SK-N-SH treated with all-trans-retinoic acid at 6 μM for 48 hours (cell line): ENCODE data around the gene ASCL2.

Experiments
- ATAC-seq: fragments of 200-7000 bp; cut with Tn5 transposase; 3 replicates; pipeline ENCODE4 v1.9.1; 2020; ENCODE audit warnings: mild to moderate bottlenecking, moderate library complexity
- BACH2 ChIP-seq: fragments of 250-450 bp; sonication (Bioruptor Pico); IDR thresholded peaks from 2 replicates; pipeline ENCODE4 v1.9.0; 2021; ENCODE audit warnings: mild to moderate bottlenecking, borderline replicate concordance
- CREB5 ChIP-seq: fragments of 250-450 bp; sonication (Bioruptor Pico); IDR thresholded peaks from 2 replicates; pipeline ENCODE4 v1.5.1; 2020; ENCODE audit warnings: low read depth, mild to moderate bottlenecking, moderate library complexity
- CSDC2 ChIP-seq: fragments of 250-450 bp; sonication (Bioruptor Pico); IDR thresholded peaks from 2 replicates; pipeline ENCODE4 v1.5.0; 2020; ENCODE audit warnings: mild to moderate bottlenecking, moderate library complexity
- CSRNP3 ChIP-seq: fragments of 250-450 bp; sonication (Bioruptor Pico); IDR thresholded peaks from 2 replicates; pipeline ENCODE4 v1.5.1; 2021; ENCODE audit warnings: mild to moderate bottlenecking, moderate library complexity
- GLIS3 ChIP-seq: fragments of 250-450 bp; sonication (Bioruptor Pico); IDR thresholded peaks from 2 replicates; pipeline ENCODE4 v1.5.0; 2020; ENCODE audit warnings: mild to moderate bottlenecking, moderate library complexity
- OSR1 ChIP-seq: fragments of 250-450 bp; sonication (Bioruptor Pico); IDR thresholded peaks from 2 replicates; pipeline ENCODE4 v1.8.0; 2022; ENCODE audit warnings: moderate library complexity, mild to moderate bottlenecking, inconsistent platforms
- PATZ1 ChIP-seq: fragments of 250-450 bp; sonication (Bioruptor Pico); IDR thresholded peaks from 2 replicates; pipeline ENCODE4 v1.8.0; 2020; ENCODE audit warnings: mild to moderate bottlenecking, moderate library complexity, borderline replicate concordance
- PPARA ChIP-seq: fragments of 250-450 bp; sonication (Bioruptor Pico); IDR thresholded peaks from 2 replicates; pipeline ENCODE4 v1.5.0; 2020; ENCODE audit warnings: mild to moderate bottlenecking, borderline replicate concordance
- RARB ChIP-seq: fragments of 250-450 bp; sonication (Bioruptor Pico); IDR thresholded peaks from 2 replicates; pipeline ENCODE4 v1.8.0; 2021; ENCODE audit warnings: mild to moderate bottlenecking, moderate library complexity
- SNAI2 ChIP-seq: fragments of 250-450 bp; sonication (Bioruptor Pico); IDR thresholded peaks from 2 replicates; pipeline ENCODE4 v1.5.0; 2020; ENCODE audit warnings: mild to moderate bottlenecking, moderate library complexity
- TCF4 ChIP-seq: fragments of 250-450 bp; sonication (Bioruptor Pico); IDR thresholded peaks from 2 replicates; pipeline ENCODE4 v1.8.0; 2021; ENCODE audit warnings: mild to moderate bottlenecking, moderate library complexity, borderline replicate concordance
- TOX ChIP-seq: fragments of 250-450 bp; sonication (Bioruptor Pico); IDR thresholded peaks from 2 replicates; pipeline ENCODE4 v1.8.0; 2021; ENCODE audit warnings: mild to moderate bottlenecking, moderate library complexity, borderline replicate concordance
- TSHZ2 ChIP-seq: fragments of 250-450 bp; sonication (Bioruptor Pico); IDR thresholded peaks from 2 replicates; pipeline ENCODE4 v1.5.0; 2020; ENCODE audit warnings: mild to moderate bottlenecking, moderate library complexity
- ZC3H10 ChIP-seq: fragments of 250-450 bp; sonication (Bioruptor Pico); IDR thresholded peaks from 2 replicates; pipeline ENCODE4 v1.5.1; 2021; ENCODE audit warnings: mild to moderate bottlenecking, moderate library complexity
- ZFP3 ChIP-seq: fragments of 250-450 bp; sonication (Bioruptor Pico); IDR thresholded peaks from 2 replicates; pipeline ENCODE4 v1.5.0; 2020; ENCODE audit warnings: mild to moderate bottlenecking, moderate library complexity
- ZFP30 ChIP-seq: fragments of 450-650 bp; formaldehyde crosslinking; IDR thresholded peaks from 2 replicates; pipeline ENCODE4 v1.5.0; 2022; ENCODE audit warnings: mild to moderate bottlenecking, moderate library complexity
- ZNF565 ChIP-seq: fragments of 450-650 bp; formaldehyde crosslinking; conservative IDR thresholded peaks from 2 replicates; pipeline ENCODE4 v1.5.0; 2020; ENCODE audit warnings: low read depth, mild to moderate bottlenecking, moderate library complexity
- ZNF70 ChIP-seq: fragments of 450-650 bp; formaldehyde crosslinking; IDR thresholded peaks from 2 replicates; pipeline ENCODE4 v1.5.0; 2020; ENCODE audit warnings: mild to moderate bottlenecking, moderate library complexity
- ZNF8 ChIP-seq: fragments of 450-650 bp; formaldehyde crosslinking; IDR thresholded peaks from 2 replicates; pipeline ENCODE4 v1.5.0; 2020; ENCODE audit warnings: mild to moderate bottlenecking, moderate library complexity

Gene ASCL2

GRCh38 chr11:2222451-2222850, 47.9 kb downstream of the ASCL2 start:
- no peak for TF ChIP-seq ZNF565 (CRISPR knock-in tag)
- no peak for TF ChIP-seq ZNF70 (CRISPR knock-in tag)
- TF ChIP-seq CREB5, result no peak
- no peak for TF ChIP-seq OSR1
- no peak for TF ChIP-seq SNAI2
- TF ChIP-seq TOX, result no peak
- no peak for TF ChIP-seq PATZ1 (CRISPR knock-in tag)
- TF ChIP-seq GLIS3 (CRISPR knock-in tag), result no peak
- no peak for TF ChIP-seq CSDC2 (CRISPR knock-in tag)
- no peak for ATAC-seq

GRCh38 chr11:2221591-2221990, 48.8 kb downstream of the ASCL2 start:
- no peak for ATAC-seq
- TF ChIP-seq OSR1 (no peak), SNAI2 (no peak), TCF4 (no peak), ZFP3 (no peak), PPARA (CRISPR knock-in tag) (no peak), GLIS3 (CRISPR knock-in tag) (no peak), ZNF8 (CRISPR knock-in tag) (no peak)

GRCh38 chr11:2221024-2221423, 49.4 kb downstream of the ASCL2 start:
- no peak for TF ChIP-seq CSDC2 (CRISPR knock-in tag)
- TF ChIP-seq PPARA (CRISPR knock-in tag), result no peak
- no peak for TF ChIP-seq ZFP3
- TF ChIP-seq PATZ1 (CRISPR knock-in tag), result no peak
- TF ChIP-seq ZNF70 (CRISPR knock-in tag), result no peak
- no peak for TF ChIP-seq TCF4
- TF ChIP-seq RARB (CRISPR knock-in tag), result no peak
- no peak for TF ChIP-seq OSR1
- no peak for TF ChIP-seq SNAI2
- no peak for TF ChIP-seq CSRNP3 (CRISPR knock-in tag)
- TF ChIP-seq ZNF8 (CRISPR knock-in tag), result no peak
- TF ChIP-seq ZC3H10, result no peak
- no peak for TF ChIP-seq BACH2
- no peak for TF ChIP-seq TSHZ2
- TF ChIP-seq GLIS3 (CRISPR knock-in tag), result no peak
- no peak for TF ChIP-seq CREB5
- TF ChIP-seq ZNF565 (CRISPR knock-in tag), result no peak
- TF ChIP-seq ZFP30 (CRISPR knock-in tag), result no peak
- no peak for TF ChIP-seq TOX
- no peak for ATAC-seq
